GOT3 (cell line): Measurements from ENCODE around the gene ZNF782.
"Not testable (repeated sequence)": the region's sequence is repeated elsewhere in the genome, so short reads cannot be mapped to it uniquely, and the experiment has no call there.

Experiments
- DNase-seq: peaks from one replicate; lab custom pipeline; 2025; ENCODE audit warnings: mixed read lengths; lab: John Stamatoyannopoulos, UW

The ZNF782 gene

DNA sequence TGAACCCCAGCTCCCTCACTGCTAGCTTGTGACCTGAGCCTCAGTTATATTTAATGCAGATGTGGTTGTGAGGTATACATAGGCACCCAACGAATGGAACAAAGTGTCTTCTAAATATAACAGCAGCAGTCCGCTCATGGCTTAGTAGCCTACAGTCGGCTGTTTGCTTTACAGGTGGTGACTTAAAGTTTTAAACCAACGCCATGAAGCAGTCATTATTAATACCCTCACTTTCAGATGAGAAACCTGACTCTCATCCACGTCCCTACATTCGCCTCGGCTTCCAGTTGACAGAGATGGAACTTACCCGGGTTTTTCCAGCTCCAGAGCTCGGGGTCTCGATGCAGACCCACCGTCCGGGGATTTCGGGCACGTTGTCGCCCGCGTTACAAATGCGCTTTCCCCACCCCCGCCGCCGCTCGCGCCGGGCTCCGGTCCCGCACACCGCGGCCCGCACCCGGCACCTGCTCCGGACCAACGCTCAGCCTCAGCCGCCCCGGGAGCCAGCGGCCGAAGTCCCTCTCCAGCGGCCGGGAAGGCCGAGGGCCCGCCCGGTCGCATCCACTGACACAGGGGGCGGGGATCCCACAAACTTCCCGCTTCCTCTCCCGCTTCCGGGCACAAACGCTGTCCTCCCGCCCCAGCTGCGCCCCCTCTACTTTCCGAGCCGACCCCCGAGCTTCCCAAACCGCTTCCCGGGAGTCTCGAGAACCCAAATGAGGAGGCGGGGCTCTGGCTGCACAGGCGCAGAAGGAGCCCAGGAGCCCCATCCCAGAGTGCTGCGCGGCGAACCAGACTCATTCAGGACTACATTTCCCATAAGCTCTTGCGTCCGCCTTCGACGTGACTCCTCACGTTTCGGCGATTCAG lies at the start of gene ZNF782:
TSS of gene ZNF782 (minus strand) at position 734 of the 870 bp plus-strand sequence. CDS start 2,553 bp downstream, outside the sequence.
- DNase-seq = peak; percentile 41

DNA sequence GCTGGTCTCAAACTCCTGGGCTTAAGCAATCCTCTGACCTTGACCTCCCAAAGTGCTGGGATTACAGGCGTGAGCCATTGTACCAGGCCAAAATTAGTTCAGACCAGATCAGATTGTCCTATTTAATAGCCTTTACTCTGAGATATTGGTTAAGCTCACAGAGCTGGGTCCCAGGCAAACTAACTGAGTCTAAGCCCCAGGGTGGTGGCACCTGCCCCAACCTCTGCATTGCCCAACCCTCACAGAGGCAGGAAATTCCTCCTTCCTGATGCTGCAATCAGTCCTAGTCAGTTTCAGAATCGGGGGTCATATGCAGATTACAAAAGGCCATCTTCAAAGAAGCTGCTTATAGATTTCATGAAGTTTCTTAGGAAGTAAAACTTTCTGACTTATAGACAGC lies 45.7 kb upstream of the ZNF782 start:
- not testable (repeated sequence) for DNase-seq

DNA sequence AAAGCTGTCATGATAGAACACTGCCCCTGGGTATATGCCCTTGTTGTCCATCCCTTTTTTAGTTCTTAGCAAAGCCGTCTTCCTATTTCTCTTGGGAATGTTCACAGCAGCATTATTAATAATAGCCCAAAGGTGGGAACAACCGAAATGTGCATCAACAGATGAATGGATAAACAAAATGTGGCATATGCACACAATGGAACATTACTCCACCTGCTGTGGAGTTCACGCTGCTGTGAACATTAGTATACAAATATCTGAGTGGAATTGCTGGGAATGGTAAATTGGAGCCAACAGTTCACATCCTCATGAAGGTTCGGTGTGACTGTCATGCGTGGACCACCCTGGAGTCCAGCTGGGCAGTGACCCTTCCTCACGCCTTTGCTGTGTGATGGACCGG lies 37.8 kb upstream of the ZNF782 start:
- no peak for DNase-seq

DNA sequence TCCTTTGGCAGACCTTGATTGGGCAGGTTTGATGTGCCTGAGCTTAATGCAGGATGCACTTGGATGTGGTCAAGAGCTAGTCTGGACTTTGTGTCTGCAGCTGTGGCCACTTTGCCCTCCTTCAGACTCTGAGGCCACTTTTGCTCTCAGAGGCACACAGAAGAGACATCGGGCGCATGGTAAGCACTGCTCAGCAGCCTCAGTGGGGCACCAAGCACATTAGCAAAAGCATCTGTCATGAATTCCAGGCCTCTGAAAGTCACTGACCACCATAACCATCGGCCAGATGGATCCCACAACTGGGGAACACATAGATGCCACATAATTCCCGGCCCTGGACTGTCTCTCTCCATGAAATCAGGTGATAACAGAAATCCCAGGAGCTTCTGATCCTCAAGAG lies 34.3 kb upstream of the ZNF782 start:
- DNase-seq = no peak

GRCh38 chr9:96885424-96885823 lies 31.1 kb upstream of the ZNF782 start:
- DNase-seq = no peak

DNA sequence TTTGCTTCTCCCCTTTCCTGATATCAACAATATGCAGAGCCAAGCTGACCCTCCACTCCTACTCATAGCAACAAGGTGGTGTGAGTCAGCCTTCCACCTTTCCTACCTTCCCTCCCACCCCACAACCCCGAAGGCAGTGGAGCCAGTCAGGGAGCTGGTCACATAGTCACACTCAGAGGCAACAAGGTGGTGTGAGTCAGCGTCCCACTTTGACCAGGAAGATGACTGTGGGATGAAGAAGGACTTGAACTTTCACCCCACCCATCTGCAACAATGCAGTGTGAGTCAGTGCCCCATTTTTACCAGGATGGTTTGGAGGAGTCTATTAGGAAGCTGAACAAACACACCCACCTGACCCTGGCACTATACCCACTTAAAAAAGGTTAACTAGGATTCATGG lies 30.1 kb upstream of the ZNF782 start:
- DNase-seq = no peak

DNA sequence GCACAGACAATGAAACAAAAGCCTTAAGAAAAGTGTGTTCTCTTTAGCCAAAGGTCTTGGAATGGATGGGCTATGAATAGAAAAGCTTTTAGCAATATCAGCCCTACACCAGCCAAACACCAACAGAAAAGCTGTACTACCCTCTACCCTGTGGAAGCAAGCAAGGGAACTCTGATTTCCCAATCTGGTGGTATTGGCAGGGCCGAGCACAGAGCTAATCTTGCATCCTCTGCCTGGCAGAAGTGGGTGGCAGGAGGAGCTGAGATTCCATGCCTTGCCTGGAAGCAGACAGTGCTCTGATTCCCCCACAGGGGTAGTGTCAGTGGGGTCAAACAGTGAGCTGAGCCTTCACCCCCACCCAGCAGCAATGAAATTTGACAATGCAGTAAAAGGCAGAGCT lies 29.6 kb upstream of the ZNF782 start:
- no peak for DNase-seq

DNA sequence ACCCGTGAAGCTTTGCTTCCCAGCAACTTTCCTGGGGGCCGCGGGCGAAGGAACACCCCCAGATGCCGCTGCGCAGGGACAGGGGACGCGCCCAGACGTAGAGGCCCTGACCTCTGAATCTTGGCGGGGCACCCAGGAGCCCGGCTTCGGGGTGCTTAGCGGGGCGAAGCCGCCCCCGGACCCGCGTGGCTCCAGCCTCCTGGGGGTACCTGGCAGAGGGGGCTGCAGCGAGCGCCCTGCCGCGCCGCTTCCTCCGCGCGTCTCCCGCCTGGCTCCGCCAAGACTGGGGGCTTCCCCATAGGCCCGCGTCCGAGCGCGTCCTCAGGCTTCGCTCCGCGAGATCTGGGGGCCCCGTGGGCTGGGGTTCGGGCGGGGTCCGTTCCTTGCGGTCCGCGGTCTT lies 23.0 kb upstream of the ZNF782 start:
- no peak for DNase-seq

DNA sequence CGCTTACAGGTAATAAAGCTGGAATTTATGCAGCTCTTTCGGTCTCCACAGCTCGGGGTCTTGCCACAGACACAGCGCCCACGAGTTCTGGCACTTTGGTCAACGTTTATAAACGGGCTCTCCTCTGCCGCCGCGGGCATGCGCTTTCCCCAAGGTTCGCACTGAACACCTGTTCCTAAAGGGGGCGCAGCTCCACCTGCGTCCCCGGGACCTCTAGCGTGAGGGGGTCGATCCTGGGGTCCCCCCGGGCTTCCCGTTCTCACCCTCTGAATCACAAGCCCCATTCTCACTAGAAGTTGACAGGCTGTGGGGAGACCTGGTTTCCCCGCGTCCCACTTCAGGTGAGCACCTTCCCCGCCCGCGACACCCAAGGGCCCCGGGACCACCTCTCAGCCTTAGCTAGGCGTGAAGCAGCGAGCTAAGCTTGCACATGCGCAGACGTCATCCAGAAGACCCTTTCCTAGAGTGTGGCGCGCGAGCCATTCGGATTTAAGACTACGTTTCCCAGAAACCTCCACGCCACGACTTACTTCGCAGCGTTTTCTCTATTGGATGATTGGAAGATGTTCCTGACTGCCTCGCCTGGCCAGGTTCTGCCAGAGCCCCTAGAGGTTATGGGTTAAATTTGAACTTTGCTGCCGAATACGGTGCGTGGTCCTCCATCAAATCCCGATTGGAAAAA lies 21.3 kb upstream of the ZNF782 start:
- DNase-seq = no peak

DNA sequence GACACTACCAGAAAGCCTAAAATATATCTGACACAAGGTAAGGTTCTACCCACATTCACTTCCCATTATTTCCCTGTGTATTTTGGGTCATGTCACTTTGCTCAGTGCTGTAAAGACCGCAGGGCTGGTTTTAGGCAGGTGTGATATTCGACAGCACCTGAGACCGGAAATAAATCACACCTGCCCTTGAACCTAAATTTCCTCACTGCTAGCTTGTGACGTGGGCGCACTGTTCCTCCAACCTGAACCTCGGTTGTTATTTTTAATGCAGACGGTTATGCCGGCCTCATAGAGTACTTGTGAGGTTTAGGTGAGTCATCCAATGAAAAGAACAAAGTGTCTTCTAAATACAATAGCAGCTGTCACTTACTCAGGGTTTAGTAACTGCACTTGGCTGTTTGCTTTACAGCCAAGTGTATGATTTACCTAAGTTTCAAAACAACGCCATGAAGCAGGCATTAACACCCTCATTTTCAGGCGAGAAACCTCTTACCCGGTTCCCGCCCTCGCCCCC lies 20.7 kb upstream of the ZNF782 start:
- no peak for DNase-seq

DNA sequence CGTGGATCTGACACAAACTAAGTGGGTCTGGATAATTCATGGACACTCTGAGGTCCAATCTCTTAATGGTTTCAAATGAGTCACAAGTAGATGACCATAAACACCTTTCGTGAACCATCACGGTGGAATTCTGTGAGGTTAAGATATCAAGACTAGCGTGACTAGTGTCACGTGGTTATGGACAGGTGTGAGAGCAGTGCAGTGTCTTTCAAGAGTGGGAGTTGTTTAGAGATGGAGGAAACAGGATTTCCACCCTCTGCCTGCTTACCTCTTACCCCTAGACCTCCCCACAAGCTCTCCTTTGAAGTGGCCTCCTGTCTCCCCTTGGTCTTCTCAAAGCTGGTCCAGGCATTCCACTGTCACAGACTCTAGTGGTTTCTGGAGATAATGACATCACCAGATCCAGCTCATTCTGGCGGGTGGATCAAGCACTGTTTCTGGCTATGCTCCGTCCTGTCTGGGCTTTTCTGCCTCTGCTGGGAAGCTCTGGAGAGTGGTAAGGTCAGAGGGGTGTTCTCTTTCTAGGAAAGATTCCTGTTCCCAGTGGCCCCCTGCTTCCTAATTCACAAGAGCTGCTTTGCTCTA lies 20.0 kb upstream of the ZNF782 start:
- no peak for DNase-seq

DNA sequence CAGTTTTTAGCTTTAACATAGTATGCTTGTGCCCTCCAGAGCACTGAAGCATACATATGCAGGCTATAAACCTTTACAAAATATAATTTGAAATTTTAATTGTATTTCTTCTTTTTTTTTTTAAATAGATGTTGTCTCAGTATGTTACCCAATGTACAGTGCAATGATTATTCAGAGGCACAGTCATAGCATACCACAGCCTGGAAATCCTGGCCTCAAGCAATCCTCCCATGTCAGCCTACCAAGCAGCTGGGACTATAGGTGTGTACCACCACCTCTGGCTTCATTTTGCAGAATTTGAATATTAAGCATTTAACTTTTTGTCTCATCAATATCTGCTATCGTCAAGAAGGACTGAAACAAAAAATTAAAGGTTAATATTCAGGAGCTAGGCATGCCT lies 16.9 kb upstream of the ZNF782 start:
- no peak for DNase-seq

DNA sequence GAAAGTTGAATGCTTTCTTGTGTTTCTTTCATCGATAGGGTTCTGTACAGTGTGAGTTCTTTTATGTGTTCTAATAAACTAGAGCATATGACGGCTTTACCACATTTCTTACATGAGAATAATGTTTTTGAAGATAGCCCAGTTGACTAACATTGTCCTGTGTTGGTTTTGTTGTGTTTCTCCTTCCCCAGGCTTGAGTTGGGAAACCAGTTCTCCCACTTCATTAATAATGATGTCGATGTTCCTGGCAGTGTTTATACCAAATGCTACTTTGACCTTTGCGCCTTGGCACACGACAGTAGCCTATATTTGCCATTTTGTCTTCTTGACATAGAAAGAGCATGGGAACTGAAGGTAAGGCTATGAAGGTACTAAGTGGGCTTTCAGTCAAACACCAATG lies 14.4 kb upstream of the ZNF782 start:
- DNase-seq = no peak

DNA sequence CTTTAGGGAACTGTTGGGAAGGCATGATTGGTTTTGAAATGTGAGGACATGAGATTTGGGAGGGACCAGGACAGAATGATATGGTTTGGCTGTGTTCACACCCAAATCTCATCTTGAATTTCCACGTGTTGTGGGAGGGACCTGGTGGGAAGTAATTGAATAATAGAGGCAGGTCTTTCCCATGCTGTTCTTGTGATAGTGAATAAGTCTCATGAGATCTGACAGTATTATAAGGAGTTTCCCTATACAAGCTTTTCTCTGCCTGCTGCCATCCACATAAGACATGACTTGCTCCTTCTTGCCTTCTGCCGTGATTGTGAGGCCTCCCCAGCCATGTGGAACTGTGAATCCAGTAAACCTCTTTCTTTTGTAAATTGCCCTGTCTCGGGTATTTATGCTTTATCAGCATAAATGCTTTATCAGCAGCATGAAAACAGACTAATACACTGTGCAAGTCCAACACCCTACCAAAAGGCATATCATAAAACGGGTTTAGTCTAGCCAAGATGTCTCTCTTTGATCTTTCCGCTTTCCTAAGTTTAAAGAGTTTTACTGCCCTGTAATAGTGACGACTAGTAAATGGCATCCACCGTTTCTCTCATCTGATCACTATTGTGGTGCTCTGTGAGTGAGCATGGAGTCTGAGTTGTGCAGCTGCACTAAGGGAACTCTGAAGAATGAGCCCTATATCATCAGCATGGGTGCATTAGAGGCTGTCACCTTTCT lies 12.9 kb upstream of the ZNF782 start:
- no peak for DNase-seq

DNA sequence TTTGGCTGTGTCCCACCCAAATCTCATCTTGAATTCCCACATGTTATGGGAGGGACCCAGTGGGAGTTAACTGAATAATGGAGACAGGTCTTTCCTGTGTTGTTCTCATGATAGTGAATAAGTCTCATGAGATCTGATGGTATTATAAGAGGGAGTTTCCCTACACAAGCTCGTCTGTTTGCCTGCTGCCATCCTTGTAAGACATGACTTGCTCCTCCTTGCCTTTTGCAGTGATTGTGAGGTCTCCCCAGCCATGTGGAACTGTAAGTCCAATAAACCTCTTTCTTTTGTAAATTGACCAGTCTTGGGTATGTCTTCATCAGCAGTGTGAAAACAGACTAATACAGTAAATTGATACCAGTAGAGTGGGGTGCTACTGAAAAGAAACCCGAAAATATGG lies 10.9 kb upstream of the ZNF782 start:
- DNase-seq = not testable (repeated sequence)

GRCh38 chr9:96859461-96860198 lies 5.3 kb upstream of the ZNF782 start:
- DNase-seq = no peak

DNA sequence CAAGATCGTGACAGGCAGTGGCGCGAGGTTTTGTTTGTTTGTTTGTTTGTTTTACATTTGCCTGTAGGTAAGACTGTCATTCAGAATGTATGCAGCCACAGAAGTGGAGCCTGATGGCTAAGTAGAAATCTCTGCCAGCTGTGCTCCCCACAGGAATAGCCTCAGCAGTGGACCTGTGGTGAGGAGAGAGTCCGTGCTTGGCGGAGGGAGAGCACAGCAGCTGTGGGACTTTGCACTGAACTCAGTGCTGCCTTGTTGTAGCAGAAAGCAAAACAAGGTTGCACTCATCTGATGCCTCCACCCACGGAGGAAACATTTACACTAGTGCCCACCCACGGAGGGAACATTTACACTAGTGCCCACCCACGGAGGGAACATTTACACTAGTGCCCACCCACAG lies 4.4 kb upstream of the ZNF782 start:
- no peak for DNase-seq

- DNase-seq = no peak
These were observed 3.8 kb upstream of the ZNF782 start for GRCh38 chr9:96858018-96858573.

- no peak for DNase-seq
These were observed 2.3 kb upstream of the ZNF782 start for GRCh38 chr9:96856363-96857286.
